Measurements from ENCODE around the gene SERPINB2. TPM values are rescaled to one million over a fixed set of nuclear protein-coding genes. Genes with fewer than 3 reads are reported as not detected.

Gene SERPINB2
- total RNA-seq, 3 donors from 2014 or later (not counting 1 experiment from before 2014, with no cell fraction given): 1.4 to 9.0 TPM; not detected in 1

- DNase-seq: no peak
- no peaks in the 10 kb centered on the region for H3K9me3 ChIP-seq (ENCODE audit: control insufficient read depth, insufficient read depth, low read length)
- Mint-ChIP-seq H3K27me3 (ENCODE audit: low read depth in 2 of 2) (peaks cover 6 to 18% of the 10 kb centered on the region in 2 donors), H3K9me3 (no peaks in the 10 kb centered on the region), H3K4me1 (no peaks in the 10 kb centered on the region), H3K27ac (no peak overlapping the region), H3K36me3 (no peaks in the 10 kb centered on the region), H3K4me3 (no peak overlapping the region)
- no peaks in the 10 kb centered on the region for H3K4me1 ChIP-seq (ENCODE audit: control insufficient read depth, insufficient read depth, low read length)
- no peak for ATAC-seq
- 94% methylated on average over 2 of the region's 2 CpGs for WGBS (ENCODE audit: insufficient coverage)
- no peaks in the 10 kb centered on the region for H3K36me3 ChIP-seq (ENCODE audit: control insufficient read depth, insufficient read depth, low read length)
- intact Hi-C loops (cut with micrococcal nuclease): no loop called here
- H3K27ac ChIP-seq (ENCODE audit: low read length): no peak overlapping the region
- no peak for TF ChIP-seq CTCF (IDR thresholded peaks at IDR 0.05)
- no peaks in the 10 kb centered on the region for H3K27me3 ChIP-seq (ENCODE audit: control insufficient read depth, insufficient read depth, low read length)
- no peak overlapping the region for H3K4me3 ChIP-seq (ENCODE audit: low read length)
Observed at GRCh38 chr18:63905361-63905760, 17.9 kb downstream of the SERPINB2 start.

GRCh38 chr18:63906056-63906455 lies 18.6 kb downstream of the SERPINB2 start:
- H3K9me3 Mint-ChIP-seq: no peaks in the 10 kb centered on the region
- no peaks in the 10 kb centered on the region for H3K4me1 Mint-ChIP-seq
- no peaks in the 10 kb centered on the region for H3K36me3 Mint-ChIP-seq
- no peak for TF ChIP-seq CTCF (IDR thresholded peaks at IDR 0.05)
- DNase-seq (no peak), ATAC-seq (no peak)
- peaks cover 7 to 18% of the 10 kb centered on the region in 2 donors for H3K27me3 Mint-ChIP-seq (ENCODE audit: low read depth in 2 of 2)
- WGBS (ENCODE audit: insufficient coverage): 100% methylated on average over 1 of the region's 1 CpG
- Histone ChIP-seq H3K4me1 (ENCODE audit: control insufficient read depth, insufficient read depth, low read length) (no peaks in the 10 kb centered on the region), H3K36me3 (ENCODE audit: control insufficient read depth, insufficient read depth, low read length) (no peaks in the 10 kb centered on the region), H3K9me3 (ENCODE audit: control insufficient read depth, insufficient read depth, low read length) (no peaks in the 10 kb centered on the region), H3K4me3 (ENCODE audit: low read length) (no peak overlapping the region), H3K27ac (ENCODE audit: low read length) (no peak overlapping the region), H3K27me3 (ENCODE audit: control insufficient read depth, insufficient read depth, low read length) (no peaks in the 10 kb centered on the region)
- intact Hi-C loops (cut with micrococcal nuclease): no loop called here
- H3K27ac Mint-ChIP-seq: no peak overlapping the region
- H3K4me3 Mint-ChIP-seq: no peak overlapping the region

- H3K4me3 ChIP-seq (ENCODE audit: low read length): no peak within 1 kb of the TSS
- ATAC-seq: no peak
- Mint-ChIP-seq H3K27ac (no peak within 1 kb of the TSS), H3K9me3 (no peaks in the 10 kb centered on the region), H3K36me3 (no peaks in the 10 kb centered on the region), H3K27me3 (ENCODE audit: low read depth in 2 of 2) (peaks cover 7 to 22% of the 10 kb centered on the region in 2 donors), H3K4me3 (no peak within 1 kb of the TSS), H3K4me1 (no peaks in the 10 kb centered on the region)
- no peaks in the 10 kb centered on the region for H3K9me3 ChIP-seq (ENCODE audit: control insufficient read depth, insufficient read depth, low read length)
- no peaks in the 10 kb centered on the region for H3K36me3 ChIP-seq (ENCODE audit: control insufficient read depth, insufficient read depth, low read length)
- H3K4me1 ChIP-seq (ENCODE audit: control insufficient read depth, insufficient read depth, low read length): no peaks in the 10 kb centered on the region
- intact Hi-C loops (cut with micrococcal nuclease): no loop called here
- H3K27ac ChIP-seq (ENCODE audit: low read length): no peak within 1 kb of the TSS
- H3K27me3 ChIP-seq (ENCODE audit: control insufficient read depth, insufficient read depth, low read length): peaks cover 2% of the 10 kb centered on the region
- DNase-seq: no peak
- no peak for TF ChIP-seq CTCF (IDR thresholded peaks at IDR 0.05)
Observed at GRCh38 chr18:63907664-63908063, 20.2 kb downstream of the SERPINB2 start, which contains the start of gene SERPINB10. TSS of gene SERPINB10 (plus strand) at chr18:63907958. CDS start at chr18:63915511, 7,553 bp downstream.

DNA sequence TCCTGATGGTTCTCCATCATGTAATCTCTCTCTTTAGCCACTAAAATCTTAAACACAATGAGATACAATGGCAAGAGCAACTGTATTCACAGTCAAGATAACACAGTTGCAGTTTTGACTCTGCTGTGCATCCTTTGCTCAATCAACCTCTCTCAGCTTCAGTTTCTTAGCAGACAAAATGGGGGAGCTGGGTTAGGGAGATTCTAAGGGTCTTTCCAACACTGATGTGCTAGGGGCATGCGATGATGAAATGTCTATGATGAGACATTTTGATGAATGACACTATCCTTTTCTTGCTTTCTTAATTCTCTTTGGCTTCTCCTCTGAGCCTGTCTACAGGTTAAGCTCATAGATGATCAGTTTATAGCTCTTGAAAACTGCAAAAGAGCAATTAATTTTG lies 21.4 kb downstream of the SERPINB2 start:
- TF ChIP-seq CTCF (IDR thresholded peaks at IDR 0.05): no peak
- no peaks in the 10 kb centered on the region for H3K9me3 ChIP-seq (ENCODE audit: control insufficient read depth, insufficient read depth, low read length)
- H3K4me1 ChIP-seq (ENCODE audit: control insufficient read depth, insufficient read depth, low read length): no peaks in the 10 kb centered on the region
- no peak for ATAC-seq
- no peak overlapping the region for H3K4me3 Mint-ChIP-seq
- WGBS (ENCODE audit: insufficient coverage): 87% methylated on average over 1 of the region's 1 CpG
- H3K27me3 Mint-ChIP-seq (ENCODE audit: low read depth in 2 of 2): peaks cover 14 to 23% of the 10 kb centered on the region in 2 donors
- H3K27ac ChIP-seq (ENCODE audit: low read length): no peak overlapping the region
- H3K9me3 Mint-ChIP-seq: no peaks in the 10 kb centered on the region
- H3K36me3 ChIP-seq (ENCODE audit: control insufficient read depth, insufficient read depth, low read length): no peaks in the 10 kb centered on the region
- no peak for DNase-seq
- peaks cover 2% of the 10 kb centered on the region for H3K27me3 ChIP-seq (ENCODE audit: control insufficient read depth, insufficient read depth, low read length)
- H3K36me3 Mint-ChIP-seq: no peaks in the 10 kb centered on the region
- no peak overlapping the region for H3K27ac Mint-ChIP-seq
- no peaks in the 10 kb centered on the region for H3K4me1 Mint-ChIP-seq
- H3K4me3 ChIP-seq (ENCODE audit: low read length): no peak overlapping the region
- intact Hi-C loops (cut with micrococcal nuclease): no loop called here

Data from natural killer cell (primary cell).